GM08714 (cell line): ENCODE measurements around the gene MEA1.

Source experiments
- H3K4me3 ChIP-seq: fragments of 200-500 bp; sonication (Bioruptor generic); 2 replicates; pipeline ENCODE4 v1.5.1; 2014; ENCODE audit warnings: mild to moderate bottlenecking, low read length, inconsistent platforms
- ZNF274 ChIP-seq: IDR thresholded peaks from 2 replicates; pipeline ENCODE4 v1.6.1; 2012; ENCODE audit warnings: mild to moderate bottlenecking, low read depth, low read length

Gene MEA1

DNA sequence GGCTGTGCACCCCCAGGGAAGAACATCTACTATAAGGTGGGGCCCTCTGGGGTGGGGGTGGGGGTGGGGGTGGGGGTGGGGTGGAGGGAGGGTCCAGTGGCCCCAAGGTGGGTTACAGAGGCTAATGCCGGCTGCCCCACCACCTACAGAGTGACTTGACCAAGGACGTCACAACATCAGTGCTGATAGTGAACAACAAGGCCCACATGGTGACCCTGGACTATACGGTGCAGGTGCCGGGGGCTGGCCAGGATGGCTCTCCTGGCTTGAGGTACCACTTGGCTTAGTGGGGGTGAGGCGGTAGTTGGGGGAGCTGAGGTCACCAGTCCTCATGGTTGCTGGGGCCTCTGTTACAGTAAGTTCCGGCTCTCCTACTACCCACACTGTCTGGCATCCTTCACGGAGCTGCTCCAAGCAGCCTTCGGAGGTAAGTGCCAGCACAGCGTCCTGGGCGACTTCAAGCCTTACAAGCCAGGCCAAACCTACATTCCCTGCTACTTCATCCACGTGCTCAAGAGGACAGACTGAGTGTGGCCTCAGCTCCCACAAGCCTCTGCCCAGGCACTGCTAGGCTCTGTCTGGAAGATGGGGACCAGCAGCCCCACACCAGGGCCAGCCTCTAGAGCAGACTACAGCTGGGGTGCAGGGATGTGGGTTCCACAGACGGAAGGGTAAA lies 50.4 kb downstream of the MEA1 start:
- no peak overlapping the region for H3K4me3 ChIP-seq
- no peak for TF ChIP-seq ZNF274

DNA sequence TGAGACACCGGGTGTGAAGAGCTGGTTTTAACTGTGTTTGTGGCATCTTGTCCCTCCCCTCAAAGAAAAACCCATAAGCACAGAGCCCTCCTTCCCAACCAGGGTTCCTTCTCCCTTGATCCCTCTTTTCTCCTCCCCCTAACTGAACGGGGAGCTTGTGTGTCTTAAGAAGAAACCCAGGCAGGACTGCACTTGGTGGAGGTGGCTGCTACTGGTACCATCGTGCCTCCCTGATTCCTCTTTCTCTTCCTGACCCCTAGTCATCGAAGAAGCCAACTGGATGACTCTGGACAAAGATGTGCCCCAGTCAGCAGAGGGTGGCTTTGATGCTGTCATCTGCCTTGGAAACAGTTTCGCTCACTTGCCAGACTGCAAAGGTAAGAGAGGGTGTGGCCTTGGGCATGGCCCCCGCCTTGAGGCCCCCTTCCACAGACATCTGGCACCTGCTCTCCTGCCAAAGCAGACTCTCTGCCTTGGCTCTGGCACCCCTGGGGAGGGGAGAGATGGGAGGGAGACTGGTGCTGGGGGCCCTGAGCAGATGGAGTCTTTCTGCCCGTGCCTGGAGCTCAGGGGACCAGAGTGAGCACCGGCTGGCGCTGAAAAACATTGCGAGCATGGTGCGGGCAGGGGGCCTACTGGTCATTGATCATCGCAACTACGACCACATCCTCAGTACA lies 51.1 kb downstream of the MEA1 start:
- TF ChIP-seq ZNF274, result no peak
- no peak overlapping the region for H3K4me3 ChIP-seq

DNA sequence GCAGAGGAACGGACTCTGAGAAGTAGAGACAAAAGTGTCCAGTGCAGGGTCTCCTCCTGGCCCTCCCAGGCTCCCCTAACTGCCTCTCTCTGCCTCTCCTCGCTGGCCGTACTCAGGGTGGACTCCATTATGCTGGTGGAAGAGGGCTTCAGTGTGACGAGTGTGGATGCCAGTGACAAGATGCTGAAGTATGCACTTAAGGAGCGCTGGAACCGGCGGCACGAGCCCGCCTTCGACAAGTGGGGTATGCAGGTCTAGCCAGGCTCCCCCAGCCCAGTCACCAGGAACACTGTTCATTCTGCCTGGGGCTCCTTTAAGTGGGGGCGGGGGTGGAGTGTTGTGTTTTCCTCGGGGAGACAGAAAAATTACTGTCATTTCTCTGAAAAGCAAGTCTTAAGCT lies 51.6 kb downstream of the MEA1 start:
- no peak for TF ChIP-seq ZNF274
- no peak overlapping the region for H3K4me3 ChIP-seq
